NCI-H2227 (cell line): ENCODE data around the gene KIAA1217.
"Not testable (repeated sequence)": the region's sequence is repeated elsewhere in the genome, so short reads cannot be mapped to it uniquely, and the experiment has no call there.

Source experiments
- DNase-seq: peaks from one replicate; lab custom pipeline; 2025; ENCODE audit not compliant: unreplicated experiment; lab: John Stamatoyannopoulos, UW

KIAA1217 gene

DNA sequence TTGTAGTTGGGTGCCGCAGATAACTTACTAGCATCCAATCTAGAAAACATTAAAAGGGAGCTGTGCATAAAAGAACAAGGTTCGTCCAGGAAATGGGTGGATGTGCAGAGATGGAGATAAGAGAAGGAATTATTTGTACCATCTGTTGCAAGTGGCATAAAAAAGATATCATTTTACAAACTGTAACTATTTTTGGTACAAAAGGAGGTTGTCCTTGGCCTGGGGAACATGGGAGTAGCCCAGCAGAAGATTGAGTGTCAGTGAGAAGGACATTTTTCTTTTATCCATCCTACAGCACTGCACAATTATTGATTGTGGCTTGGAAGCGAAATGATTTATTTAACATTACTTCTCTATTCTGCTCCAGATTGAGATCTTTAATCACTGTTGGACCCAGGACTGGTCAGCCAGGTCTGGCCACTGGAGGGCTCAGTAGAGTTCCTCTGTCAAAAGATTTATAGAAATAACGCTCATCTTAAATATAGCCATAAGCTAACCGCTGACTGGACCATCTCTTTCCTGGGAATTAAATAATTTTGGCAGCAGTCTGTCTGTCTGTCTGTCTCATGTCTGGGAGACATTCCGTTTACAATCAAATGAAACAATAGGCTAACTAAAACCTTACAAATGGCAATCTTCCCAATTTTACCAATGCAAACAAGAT is 254.1 kb downstream of the KIAA1217 start:
- DNase-seq, result no peak

DNA sequence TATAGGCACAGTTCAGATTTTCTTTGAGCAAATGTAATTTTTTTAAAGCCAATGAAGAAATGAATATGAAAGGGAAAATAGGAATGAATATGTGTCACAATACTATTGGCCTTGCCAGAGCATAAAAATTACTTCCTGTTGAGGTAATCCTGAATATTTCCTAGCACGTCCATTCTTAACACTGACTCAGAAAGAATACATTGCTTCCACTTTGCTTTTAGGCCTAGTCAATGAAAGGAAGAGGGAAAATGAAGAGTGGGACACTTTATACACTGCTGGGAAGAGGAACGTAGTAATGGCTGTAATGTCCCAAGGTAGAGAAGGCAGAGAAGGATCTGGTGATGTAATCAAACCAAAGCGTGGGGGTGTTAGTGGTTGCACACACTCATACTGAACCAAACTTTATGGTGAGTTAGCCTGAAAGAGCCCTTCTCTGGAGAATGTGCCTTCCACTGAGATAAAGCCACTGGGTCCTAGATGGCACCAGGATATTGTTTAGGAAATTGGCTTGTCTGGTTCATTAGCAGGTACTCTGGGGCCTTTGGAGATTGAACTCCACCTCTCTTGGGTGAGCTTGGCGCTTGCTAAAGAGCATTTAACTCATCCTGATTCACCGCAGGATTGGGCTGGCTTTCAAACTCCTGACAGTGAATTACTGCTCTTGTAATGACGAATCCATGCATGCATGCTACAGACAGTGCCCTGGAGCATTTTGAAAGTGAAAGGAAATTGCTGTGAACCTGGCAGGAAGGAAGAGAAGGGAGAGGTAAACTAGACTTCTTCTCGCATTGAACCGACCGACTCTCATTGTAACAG is 254.9 kb downstream of the KIAA1217 start:
- peak; percentile 12 for DNase-seq

DNA sequence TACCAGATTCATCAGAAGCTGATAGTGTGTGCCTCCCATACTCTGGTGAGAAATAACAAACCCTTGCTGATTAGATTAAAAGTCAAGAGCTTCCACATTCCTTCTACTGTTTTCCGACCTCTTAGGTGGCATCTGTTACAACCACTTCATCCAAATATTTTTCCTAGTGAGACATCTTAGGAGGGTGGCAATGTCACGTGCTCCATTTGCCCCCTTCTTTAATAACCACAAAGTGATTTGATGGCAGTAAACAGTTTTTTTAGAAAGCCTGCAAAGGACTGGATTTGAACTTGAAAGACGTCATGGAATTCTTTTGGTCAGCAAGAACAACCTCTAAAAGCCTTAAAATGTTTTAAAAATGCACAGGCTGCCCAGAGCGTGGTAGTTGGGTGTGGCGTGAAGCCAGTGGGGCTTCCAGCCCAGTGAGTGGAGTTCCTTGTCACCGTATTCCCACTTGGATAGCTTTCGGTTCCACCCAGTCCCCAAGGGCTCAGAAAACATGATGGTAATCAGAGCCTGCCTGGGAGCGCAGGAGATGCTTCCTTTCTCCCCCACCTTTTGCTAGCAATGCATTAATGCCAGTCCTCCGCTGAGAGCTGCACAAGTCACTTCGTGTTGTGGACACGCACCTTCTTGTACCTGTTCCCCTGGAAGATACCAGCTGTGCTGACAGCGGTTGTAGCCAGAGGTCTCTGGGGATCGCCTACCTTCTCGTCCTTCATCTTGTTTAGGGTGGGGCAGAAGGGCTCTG is 256.4 kb downstream of the KIAA1217 start:
- DNase-seq, result no peak

DNA sequence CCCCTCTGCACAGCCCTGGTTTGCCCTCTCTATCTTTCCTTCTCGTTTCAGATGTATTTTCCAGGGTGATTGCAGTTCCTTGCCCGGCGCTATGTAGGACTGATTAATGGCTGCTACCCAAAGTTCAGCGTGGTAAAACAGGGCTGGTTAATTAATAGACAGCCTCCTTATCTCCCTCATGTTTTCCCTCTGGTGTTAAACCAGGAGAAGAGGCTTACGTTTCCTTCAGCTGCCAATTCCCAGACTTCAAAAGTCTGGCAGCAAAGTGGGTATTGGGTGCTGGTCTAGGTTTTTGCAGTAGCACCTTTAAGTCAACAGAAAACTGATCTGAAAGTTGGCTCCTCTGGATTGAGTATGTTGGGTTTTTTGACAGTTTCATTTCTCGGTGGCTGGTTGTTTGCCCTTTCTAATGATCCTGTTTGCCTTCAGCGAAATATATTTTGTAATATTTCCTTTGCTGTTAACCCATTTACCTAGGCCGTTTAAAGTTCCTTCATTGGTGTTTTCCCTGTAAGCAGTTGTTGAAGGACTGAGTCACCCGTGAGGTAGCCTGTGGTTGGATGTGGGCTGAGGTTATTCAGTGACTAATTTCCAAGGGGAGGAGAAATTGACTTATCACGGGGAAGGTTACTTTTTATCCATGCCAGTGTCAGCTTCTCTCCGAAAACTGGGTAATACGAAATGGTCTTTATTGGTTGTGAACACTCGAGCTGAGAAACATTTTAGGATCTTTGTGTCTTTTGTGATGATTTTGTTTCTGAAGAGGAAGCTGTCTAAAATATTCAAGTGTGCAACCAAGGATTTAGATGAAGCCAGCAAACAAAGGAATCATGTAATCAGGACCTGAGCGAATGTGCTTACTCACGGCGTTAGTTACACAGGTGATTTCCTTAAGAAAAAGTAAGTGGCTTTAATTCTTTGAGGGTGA is 257.2 kb downstream of the KIAA1217 start:
- no peak for DNase-seq

DNA sequence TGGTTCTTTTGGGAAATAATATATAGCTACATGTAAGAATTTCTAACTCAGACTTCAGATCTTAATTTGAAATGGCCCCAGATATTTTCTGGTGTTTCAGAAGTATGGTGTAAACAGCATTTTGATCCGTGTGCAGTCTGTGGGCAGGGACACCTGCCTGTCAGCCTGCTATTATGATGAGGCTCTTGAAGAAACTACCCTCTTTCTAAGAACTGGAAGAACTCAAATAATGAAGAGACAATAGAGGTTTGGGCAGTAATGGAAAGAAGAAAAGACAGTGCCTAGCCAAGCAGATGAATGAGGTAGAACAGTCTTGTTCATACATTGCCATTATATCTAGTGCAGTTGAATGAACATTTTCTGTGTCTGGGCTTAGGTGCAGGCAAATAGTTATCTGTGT is 258.2 kb downstream of the KIAA1217 start:
- no peak for DNase-seq

DNA sequence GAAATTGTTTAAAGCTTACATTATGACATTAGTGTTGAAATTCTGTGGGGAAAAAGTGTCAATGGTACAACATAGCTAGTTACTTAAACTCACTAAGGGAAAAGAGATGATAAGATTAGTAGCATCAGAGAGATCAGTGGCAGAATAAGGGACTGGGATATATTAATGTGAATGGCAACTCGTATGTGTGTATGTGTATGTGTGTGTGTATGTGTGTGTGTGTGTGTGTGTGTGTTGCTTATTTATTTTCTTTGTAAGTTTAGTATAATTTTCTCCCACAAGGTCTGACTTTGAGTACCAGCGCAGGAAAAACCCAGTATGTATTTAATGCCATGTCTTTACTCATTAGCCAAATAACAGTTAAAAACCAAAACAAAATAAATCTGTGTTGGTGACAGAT is 258.7 kb downstream of the KIAA1217 start:
- DNase-seq, result no peak

DNA sequence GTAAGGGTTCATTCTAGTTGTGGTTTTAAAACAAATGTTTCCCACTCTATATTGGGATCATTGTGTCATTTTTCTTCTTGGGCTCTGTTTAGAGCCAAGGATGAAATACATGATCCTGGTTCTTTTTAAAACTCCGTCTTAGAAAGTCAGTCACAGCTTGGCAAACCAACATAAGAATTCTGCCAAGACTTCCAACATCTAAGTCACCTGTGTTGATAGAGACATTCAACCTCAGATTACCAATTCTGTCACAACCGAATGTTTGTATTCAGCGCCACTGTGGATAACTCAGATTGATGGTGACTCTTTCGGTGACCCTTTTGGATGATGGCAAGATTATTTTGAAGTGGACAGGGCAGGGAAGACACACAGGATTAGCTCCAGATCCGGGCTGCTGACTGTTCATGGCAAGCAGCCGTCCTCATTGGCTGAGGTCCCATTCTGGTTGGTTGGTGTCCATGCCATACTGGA is 259.4 kb downstream of the KIAA1217 start:
- no peak for DNase-seq

DNA sequence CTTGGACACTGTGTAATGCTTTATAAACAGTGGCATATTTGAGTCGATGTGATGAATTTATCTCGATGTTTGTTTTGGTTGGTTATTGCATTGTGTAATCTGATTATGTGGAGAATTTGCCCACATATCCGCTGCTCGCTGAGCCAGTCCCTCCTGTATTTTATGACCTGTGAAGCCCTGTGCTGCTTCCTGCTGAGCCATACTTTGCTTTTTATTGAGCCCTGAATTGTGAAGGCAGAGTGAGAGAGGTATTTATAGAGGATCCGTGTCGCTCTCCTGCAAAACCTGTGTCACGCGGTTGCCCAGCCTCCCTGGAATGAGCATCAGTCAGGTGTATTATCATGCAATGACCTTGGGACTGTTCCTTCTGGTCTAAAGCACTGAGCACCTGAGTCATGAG is 261.1 kb downstream of the KIAA1217 start:
- DNase-seq, result no peak

DNA sequence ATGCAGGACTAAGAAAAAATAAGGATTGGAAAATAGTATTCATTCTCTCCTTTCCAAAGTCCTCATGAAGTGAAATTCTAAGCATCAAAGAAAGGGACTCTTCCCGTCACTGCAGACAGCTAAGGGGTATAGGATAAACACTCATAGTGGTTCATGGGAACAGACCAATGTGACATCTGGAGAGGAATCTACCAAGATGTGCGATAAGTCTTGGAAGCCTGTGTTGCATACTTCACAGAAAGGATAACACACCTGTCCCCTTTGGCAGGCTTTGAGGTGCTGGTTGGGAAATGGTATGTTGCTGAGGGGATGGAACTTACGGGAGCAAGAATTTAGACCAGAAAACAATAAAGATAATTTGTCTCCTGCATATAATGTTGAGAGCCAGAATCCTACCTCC is 266.7 kb downstream of the KIAA1217 start:
- DNase-seq, result no peak

DNA sequence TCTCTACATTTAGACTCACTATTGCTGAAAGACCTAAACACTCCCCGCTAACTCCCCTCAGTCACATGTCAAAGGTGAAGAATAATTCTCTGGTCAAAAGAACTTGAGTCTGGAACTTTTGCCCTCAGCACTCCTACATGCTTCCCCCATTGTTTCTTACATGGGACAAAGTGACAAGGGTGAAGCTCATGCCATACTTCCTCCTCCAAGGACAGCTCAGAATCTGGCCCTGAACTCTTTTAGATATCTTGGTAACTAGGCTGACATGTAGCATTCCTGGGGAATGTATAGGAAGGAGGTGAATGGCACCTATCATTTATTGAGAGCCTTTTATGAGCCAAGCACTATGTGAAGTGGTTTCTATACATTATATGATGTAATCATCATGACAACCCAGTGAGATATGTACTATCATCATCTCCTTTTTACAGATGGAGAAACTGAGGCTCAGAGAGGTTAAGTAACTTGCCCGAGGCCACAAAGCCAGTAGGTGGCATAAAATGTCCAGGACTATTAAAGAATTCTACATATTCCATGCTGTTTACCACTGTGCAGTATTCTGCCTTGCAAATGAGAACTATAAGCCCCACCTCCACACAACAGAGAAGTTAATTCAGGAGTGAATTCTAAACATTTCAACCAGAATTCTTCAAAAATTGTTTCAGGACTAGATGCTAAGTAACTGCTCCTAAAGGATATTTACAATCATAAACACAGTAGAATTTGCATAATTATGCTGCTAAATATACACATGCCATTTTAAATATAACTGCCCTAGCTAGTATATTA is 268.2 kb downstream of the KIAA1217 start:
- no peak for DNase-seq

DNA sequence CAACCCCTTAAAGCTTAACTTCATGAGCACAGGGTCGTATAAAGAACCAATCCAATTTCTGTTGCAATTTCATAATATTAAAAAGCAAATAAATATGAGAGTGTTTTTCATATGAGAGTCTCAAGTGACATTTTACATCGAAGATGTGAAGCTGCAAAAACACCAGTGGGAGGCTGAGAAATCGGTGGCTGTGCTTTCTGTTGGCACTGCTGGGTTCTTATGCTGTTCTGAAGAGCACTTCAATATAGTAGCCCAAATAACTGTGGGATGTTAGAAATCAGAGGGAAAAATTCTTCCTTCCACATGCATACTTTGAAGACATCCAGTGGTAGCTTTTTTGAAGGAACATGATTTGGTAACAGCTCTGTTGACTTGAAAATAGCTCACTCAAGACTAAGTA is 269.0 kb downstream of the KIAA1217 start:
- DNase-seq, result no peak

DNA sequence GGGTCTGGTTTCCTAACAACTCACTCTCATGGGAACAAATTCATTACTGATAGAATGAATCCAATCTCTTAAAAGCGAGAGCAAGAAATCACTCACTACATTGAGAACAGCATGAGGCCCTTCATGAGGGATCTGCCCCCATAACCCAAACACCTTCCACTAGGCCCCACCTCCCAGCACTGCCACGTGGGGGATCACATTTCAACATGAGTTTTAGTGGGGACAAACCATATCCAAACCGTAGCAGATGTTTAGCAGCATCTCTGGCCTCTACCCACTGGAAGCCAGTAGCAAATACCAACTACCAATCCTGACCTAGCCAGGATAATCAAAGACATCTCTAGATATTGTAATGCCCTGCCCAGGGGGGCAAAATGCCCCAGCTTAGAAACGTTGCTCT is 270.9 kb downstream of the KIAA1217 start:
- no peak for DNase-seq

DNA sequence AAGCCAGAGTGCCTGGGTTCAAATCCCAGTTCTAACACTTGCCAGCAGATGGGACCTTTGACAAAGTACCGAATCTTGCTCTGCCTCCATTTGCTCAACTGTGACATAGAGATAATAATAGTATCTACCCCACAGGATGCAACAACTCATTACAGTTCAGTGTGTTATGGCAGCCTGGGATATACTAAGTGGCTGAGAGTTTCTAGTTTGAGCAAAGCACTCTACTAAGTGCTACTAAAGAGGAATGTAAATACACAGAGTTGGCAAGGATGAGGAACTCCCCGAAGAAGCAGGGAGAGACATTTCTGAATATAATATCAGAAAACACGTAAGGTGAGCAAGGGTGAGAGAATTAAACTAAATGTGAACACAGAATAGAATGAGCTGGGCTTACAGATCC is 271.5 kb downstream of the KIAA1217 start:
- DNase-seq, result no peak

DNA sequence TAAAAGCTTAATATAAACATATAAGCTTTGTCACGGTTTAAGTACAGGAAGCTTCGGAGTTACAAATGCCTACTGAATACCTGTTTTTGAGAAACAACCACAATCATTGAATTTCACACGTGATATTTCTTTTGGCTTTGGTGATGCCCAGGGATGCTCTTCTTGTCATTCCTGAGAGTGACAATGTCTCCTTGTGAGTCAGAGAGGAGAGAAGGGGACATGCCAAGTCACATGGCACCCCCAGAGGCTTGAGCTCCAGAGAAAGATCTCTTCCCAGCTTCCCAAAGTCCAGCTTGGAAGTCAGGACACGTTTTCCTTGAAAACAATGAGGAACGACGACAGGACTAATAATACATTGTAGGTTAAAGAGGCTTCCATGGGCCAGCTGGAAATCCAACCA is 272.3 kb downstream of the KIAA1217 start:
- DNase-seq, result no peak

DNA sequence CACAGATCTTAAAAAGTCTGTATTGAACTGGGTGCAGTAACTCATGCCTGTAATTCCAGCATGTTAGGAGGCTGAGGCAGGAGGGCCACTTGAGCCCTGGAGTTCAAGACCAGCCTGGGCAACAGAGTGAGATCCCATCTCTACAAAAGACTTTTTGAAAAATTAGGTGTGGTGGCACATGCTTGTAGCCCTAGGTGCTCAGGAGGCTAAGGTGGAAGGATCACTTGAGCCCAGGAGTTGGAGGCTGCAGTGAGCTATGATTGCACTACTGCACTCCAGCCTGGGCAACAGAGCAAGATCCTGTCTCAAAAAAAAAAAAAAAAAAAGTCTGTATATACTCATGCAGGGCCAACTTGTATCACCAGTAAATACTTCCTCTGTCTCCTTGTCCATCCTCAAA is 273.8 kb downstream of the KIAA1217 start:
- DNase-seq, result not testable (repeated sequence)

DNA sequence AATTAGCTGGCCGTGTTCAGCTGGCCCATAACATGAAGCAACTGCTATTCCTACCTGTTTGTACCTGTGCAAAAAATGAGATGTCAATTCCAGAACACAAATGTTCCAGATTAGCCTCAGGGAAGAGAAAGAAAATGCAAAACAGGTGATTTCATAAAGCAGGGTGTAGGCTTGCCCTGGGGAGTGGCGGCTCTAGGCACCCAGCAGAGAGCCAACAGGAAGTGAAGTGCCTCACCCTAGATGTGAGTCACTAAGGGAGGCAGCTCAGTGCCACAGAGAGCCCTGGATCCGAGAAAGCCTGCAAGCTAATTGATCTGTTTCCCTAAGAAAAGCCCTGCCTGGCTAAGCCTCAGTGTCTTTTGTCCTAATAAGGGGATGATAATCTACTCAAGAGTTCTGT is 274.8 kb downstream of the KIAA1217 start:
- no peak for DNase-seq

DNA sequence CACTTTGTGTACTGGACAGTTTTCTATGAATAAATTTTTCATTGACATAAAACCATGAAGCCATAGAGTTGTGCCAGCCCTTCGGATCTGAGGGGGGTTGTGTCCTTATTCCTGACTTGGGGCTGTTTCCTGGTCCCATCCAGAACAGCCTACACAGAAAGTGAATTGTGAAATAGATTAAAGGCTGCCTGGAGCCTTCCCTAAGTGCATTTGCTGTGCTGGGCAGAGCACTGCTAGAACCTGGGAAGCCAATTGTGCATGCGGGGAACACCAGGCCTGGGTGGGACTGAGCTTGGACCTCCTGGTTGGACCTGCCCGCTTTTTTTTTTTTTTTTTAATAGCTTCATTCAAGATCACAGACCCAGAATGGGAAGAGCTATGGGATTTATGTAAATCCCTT is 275.8 kb downstream of the KIAA1217 start:
- DNase-seq, result no peak

DNA sequence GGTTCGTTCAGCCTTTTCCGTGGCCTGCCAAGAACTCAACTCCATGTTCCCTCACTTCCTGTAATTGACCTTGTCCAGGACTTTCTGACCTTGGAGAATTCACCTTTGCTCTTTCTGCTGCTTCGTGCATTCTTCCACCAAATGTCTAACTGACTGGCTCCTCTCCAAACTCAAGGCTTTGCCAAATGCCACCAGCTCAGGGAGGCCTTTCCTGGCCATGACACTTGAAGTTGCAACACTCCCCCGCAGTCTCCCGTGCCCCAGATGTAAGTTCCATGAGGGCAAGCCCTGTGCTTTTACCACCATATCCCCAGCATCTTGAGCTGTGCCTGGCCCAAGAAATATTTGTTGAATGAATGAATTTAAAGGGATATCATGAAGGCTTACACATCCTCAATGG is 276.4 kb downstream of the KIAA1217 start:
- no peak for DNase-seq

DNA sequence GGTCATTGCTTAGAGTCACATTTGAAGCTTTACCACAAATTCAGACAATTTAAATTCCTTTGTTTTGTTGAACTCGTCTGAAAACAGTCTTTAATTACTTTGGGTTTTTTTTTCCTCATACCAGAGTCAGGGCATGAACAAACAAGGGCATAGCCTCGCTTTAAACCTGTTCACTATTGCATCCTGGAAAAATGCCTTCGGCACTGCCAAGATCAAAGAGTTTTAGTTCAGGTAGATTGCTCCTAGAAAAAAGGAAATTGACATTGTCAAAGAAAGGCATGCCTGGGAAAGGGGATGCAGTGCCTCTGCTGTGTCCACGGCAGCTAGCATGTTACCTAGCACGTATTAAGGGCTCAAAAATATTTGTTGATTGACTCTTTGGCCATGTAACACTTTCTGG is 279.7 kb downstream of the KIAA1217 start:
- DNase-seq, result no peak

DNA sequence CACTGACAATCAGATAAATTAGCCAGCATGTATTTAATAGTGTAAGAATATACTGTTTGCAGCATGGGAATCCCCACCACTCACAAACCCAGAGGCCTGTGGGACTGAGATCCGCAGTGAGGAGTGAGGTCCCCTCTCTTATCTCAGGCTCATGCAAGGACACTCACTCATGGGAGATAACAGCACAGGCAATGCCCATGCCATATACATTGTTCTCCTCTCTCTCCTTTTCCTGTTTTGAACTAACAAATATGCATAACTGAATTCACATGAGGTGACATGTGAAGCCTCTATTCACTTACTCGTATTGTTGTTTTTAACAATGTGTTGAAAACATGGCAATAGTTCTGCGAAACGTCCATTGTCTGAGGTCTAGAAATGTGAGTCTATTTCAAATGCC is 284.2 kb downstream of the KIAA1217 start:
- DNase-seq, result no peak
